Activated CD4-positive, alpha-beta T cell treated with anti-CD3 and anti-CD28 coated beads for 24 hours (primary cell): ENCODE results near the gene CNRIP1.
"Not testable (repeated sequence)": the region's sequence is repeated elsewhere in the genome, so short reads cannot be mapped to it uniquely, and the experiment has no call there.

ENCODE experiments used
- DNase-seq, 2 donors: peaks; one replicate each; pipeline ENCODE4 v3.0.0-alpha.2; 2020; ENCODE audit warnings: low read depth in 2 of 2

The CNRIP1 gene

DNA sequence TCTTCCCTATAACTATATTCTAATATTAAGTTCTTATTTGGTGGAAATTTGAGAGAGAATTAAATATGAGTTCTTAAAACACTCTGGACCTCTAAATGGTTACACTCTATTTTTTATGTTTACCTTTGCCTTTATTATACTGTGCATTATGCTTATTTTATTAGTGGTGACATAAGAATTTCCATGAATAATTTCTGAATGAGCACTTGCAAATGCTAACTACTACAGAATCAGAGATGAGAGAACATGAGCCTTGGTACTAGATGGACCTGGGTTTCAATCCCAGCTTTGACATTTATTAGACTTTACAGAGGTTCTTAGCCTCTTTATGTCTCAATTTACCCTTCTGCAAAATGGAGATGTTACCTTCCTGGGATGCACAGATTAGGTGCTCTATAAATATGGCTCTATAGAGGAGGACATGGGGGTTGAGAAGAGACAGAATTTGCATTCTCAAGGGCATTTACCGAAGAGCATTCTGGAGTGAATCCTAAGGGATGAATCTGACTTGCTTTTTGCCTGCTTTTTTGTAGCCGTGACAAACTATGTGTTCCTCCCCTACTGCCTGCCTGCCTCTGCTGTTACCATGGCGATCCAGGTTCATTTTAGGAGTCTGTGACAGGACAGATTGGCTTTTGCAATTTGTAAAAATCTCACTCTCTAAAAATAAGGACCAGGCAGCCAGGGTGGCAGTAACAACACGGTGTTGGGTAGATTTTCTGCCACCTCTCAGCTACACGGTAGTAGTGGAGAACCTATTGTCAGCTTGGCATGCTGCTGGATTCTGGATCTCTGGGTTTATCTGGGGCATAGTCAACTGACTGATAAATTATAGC is 20.7 kb upstream of the CNRIP1 start:
- no peak for DNase-seq

- no peak for DNase-seq
Measured at GRCh38 chr2:68336192-68336591, 16.4 kb upstream of the CNRIP1 start.

- no peak for DNase-seq
Measured at GRCh38 chr2:68333931-68334330, 14.2 kb upstream of the CNRIP1 start.

- DNase-seq, result no peak
Measured at GRCh38 chr2:68333009-68333408, 13.3 kb upstream of the CNRIP1 start.

DNA sequence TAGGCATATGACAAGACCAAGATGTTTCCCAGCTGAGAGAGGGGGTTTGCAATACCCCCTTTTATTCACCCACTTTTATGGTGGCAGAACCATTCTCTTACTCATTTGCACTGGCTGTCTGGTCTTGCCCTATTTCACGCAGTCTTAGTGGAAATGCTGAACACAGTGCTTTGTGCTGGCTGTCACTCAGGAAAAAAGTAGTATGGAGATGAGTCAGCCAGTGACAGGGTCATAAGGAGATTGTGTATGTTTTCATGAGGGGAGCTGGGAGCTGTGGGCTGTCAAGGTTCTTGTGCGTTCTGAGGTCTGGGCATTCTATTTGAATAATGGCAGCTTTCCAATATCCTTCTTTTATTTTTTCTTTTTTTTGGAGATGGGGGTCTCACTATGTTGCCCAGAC is 10.9 kb upstream of the CNRIP1 start:
- no peak for DNase-seq

GRCh38 chr2:68328901-68329300 is 9.2 kb upstream of the CNRIP1 start:
- DNase-seq, result no peak

GRCh38 chr2:68325056-68325455 is 5.3 kb upstream of the CNRIP1 start:
- DNase-seq, result no peak

DNA sequence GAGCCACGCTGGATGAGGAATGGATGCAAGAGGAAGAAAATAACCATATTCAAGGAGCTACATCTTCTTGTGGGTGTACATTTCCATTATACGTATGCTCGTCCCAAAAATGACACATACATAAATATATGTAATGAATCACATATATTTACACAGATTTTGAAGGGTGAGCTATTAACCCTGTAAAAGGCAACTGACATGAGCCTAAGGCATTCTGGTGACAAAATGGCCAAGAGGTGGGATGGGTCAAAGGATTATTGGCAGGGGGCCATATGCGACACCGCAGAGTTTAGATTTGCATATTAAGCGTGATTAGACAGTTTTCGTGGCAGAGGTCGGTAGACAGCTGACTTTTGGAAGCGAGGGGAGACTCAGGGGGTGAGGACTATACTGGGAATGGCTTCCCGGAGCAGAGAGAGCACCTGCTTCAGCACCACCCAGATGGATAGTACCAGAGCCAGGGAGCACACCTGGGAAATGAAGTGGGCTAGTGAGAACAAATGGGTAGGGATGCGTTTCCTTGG is 431 bp upstream of the CNRIP1 start:
- DNase-seq, result no peak

- no peak for DNase-seq
Measured at GRCh38 chr2:68318914-68319397, 793 bp downstream of the CNRIP1 start.

DNA sequence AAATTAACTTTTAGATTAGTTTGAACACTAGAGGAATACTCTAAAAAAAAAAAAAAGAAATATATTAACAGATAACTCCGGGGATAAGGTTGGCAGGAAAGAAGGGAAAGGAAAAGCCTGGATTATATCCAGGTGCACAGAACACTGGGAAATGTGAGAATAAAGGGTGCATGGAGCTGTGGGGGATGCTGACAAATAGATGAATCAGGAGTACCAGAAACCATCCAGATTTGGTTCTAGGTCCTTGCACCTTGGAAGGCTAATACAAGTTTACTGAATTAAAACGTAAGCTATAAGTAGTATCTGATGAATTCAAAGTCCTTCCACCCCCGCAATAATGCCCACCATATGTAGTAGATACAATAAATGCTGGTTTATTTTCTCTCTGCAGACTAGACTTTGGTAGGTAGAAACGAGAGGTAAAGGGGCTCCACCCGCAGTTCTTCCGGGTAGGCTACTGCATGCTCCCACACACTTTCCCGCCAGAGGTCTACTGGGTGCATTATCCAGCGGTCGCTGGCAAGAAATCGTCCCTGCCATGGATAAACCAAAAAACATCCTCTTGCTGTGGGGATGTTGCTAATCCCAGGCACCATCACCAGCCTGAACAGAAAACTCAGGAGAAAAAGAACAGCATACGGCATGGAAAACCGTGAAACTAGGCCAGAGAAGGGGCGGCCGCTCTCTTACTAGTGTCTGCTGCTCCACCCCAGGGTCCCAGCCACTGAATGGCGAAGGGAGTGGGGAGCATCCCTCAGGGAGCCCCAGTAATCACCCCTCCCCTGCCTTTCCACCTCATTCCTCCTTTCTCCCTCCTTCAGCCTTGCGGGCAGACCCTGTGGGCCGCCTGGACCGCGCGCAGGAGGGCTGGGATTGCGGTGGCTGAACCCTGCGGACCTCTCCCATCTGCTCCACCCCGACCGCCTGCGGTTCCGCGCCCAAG is 1.5 kb downstream of the CNRIP1 start:
- DNase-seq, result no peak

DNA sequence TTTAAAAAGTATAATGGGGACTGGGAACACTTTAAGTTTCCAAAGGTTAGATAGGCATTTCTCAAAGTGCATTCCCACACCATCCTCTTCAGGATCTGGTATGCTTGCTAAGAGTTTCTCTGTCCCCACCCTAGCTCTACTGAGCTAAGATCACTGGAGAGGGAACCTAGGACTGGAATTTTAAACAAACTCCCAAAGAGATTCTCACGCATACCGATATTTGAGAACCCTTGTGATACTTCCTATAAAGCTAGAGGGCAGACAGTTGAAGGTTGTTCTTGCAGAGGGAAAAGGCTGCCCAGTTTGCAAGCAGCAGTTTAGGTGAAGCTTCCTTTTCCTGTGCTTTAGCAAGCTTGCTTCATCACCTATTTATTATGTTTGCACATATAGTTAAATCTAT is 3.6 kb downstream of the CNRIP1 start:
- DNase-seq, result no peak

GRCh38 chr2:68311033-68311432 is 8.7 kb downstream of the CNRIP1 start:
- DNase-seq, result no peak

DNA sequence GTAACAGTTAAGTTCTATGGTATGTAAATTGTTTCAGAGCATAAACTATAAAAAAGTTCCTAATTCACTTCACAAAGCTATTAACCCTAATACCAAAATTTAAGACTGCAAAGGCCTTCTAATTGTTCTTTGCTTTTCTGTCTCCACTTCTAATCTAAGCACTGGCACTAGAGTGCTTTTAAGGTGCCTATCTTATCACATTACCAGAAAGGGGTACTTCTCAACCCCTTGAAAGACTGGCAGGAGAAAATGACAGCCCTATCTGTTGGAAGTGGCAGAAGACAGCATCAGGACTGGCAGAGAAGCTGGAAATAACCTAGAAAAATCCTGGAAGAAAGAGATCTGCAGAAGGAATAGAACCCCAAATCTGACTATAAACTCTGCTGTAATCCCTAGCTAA is 10.3 kb downstream of the CNRIP1 start:
- DNase-seq, result no peak

- DNase-seq, result not testable (repeated sequence)
Measured at GRCh38 chr2:68303902-68304272, 15.9 kb downstream of the CNRIP1 start.

DNA sequence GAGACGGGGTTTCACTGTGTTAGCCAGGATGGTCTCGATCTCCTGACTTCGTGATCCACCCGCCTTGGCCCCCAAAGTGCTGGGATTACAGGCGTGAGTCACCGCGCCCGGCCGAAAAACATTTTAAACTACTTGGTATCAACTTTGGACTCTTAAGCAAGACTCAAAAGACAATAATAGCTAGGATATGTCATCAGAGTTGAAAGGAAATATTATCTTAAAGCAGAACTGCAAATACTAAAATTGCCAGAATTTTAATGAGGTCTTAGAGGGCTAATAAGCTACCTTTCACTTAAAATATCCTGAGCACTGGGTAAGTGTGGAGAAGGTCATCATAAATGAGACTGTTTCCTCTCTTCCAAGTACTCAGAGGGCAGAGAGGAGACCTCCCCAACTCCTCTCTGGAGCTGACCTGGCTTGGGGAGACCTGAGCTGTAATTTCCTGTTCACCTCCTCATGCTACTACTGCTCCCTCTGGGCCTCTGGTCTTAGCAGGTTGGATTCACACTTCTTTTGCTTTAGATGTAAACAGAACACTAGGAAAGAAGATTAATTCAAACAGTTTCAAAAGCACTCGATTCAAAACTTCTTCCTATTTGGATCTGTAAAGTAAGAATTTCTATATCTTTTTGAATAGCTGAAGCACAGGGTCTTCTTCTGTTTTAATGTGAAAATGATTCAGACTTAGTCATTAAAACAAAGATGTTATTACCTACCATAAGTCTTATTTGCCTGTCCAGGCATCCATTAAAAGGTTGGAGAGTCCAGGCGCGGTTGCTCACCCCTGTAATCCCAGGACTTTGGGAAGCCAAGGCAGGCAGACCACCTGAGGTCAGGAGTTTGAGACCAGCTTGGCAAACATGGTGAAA is 16.5 kb downstream of the CNRIP1 start:
- no peak for DNase-seq

DNA sequence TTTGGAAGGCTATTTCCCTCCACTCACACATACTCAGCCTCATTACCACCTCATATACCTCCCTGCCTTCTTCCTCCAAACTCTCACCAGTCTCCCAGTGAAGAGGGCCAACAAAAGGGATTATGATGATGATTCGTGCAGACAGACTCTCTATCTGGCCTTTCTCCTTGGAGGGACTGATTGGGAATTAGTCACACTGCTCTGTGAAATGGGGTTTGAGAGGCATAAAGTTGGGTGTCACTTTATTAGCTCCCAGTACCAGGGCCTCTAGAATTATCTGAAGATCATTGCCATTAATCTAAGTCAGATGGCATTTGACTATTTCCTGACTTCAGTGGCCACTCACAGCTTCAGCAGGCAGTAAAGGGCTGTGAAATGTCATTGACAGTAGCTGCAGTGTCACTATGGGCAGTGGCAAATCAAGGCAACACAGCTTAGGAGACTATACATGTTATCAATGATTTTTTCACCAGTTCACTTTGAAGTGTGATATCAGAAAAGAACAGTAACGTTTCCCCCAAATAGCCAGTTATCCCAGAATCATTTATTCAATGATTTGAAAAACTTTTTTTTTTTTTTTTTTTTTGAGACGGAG is 17.4 kb downstream of the CNRIP1 start:
- no peak for DNase-seq

DNA sequence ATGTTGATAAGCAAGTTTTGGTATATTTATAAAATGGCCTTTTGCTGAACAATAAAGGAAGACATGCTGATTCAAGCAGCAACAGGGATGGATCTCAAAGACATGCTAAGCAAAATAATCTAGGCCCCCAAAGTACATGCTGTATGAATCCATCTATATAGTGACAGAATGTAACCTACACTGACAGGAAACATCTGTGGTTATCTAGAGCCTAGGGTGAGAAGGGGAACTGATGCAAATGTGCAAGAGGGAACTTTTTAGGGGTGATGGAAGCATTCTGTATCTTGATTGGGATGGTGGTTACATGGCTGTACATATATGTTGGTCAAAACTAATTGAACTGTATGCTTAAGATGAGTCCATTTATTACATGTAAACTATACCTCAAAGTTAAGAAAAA is 24.2 kb downstream of the CNRIP1 start:
- no peak for DNase-seq

GRCh38 chr2:68294913-68295312 is 24.8 kb downstream of the CNRIP1 start:
- no peak for DNase-seq

GRCh38 chr2:68294187-68294586 is 25.6 kb downstream of the CNRIP1 start:
- DNase-seq, result no peak

DNA sequence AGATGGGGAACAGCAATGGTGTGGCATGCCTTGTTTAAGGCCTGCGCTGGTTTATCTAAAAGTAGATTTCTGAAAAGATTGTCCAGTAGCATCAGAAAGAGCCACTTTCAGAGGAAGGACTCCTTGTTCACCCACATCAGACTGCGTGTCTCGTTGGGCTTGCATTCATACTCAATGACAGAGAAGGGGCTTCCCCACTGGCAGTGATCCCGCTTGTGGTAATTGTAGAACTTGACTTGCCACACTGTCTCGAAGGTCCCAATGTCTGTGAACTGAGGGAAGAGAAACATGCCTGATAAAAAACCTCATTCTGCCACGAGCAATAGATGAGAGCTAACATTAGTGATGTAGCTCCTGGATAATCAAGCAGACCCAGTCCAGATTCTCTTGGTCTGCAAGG is 26.0 kb downstream of the CNRIP1 start:
- DNase-seq, result no peak

- DNase-seq, result no peak
Measured at GRCh38 chr2:68293024-68293423, 26.7 kb downstream of the CNRIP1 start.
